Panc1 (cell line): ENCODE measurements around the gene ERCC1.

ENCODE experiments used
- POLR2AphosphoS5 ChIP-seq: IDR thresholded peaks from 2 replicates; pipeline ENCODE4 v1.6.1; 2012; ENCODE audit warnings: mild to moderate bottlenecking, low read depth, low read length, moderate library complexity
- REST ChIP-seq, 2 experiments: IDR thresholded peaks; 2 replicates each; pipeline ENCODE4 v1.6.1; 2011 to 2012; ENCODE audit warnings: low read depth in 2 of 2, control low read depth in 1 of 2, low read length in 1 of 2, mild to moderate bottlenecking in 1 of 2, moderate library complexity in 1 of 2; ENCODE audit not compliant: insufficient read depth in 1 of 2
- SIN3A ChIP-seq: IDR thresholded peaks from 2 replicates; pipeline ENCODE4 v1.6.1; 2012; ENCODE audit warnings: low read depth, mild to moderate bottlenecking, low read length, moderate library complexity, borderline replicate concordance; ENCODE audit not compliant: insufficient read depth
- TCF7L2 ChIP-seq: IDR thresholded peaks from 2 replicates; pipeline ENCODE4 v1.6.1; 2011; ENCODE audit warnings: mild to moderate bottlenecking, low read depth, low read length, inconsistent platforms
- TF ChIP-seq, protein P1 (sequence below): fragments of 450-650 bp; IDR thresholded peaks from 2 replicates; pipeline ENCODE4 v1.5.1; 2017; ENCODE audit warnings: mild to moderate bottlenecking

- TF ChIP-seq, protein P1, sequence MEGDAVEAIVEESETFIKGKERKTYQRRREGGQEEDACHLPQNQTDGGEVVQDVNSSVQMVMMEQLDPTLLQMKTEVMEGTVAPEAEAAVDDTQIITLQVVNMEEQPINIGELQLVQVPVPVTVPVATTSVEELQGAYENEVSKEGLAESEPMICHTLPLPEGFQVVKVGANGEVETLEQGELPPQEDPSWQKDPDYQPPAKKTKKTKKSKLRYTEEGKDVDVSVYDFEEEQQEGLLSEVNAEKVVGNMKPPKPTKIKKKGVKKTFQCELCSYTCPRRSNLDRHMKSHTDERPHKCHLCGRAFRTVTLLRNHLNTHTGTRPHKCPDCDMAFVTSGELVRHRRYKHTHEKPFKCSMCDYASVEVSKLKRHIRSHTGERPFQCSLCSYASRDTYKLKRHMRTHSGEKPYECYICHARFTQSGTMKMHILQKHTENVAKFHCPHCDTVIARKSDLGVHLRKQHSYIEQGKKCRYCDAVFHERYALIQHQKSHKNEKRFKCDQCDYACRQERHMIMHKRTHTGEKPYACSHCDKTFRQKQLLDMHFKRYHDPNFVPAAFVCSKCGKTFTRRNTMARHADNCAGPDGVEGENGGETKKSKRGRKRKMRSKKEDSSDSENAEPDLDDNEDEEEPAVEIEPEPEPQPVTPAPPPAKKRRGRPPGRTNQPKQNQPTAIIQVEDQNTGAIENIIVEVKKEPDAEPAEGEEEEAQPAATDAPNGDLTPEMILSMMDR = no peak
- TF ChIP-seq POLR2AphosphoS5 (no peak), SIN3A (no peak), REST (IDR thresholded peaks at IDR 0.05; ENCODE audit: insufficient read depth in 1 of 2, low read depth in 2 of 2, low read length in 1 of 2) (no peak), TCF7L2 (no peak)
Measured at GRCh38 chr19:45469945-45470761, 46.4 kb upstream of the ERCC1 start.
